Ovary (tissue), 9 donors: ENCODE data around the gene JPH3. TPM values are rescaled to one million over a fixed set of nuclear protein-coding genes. Genes with fewer than 3 reads are reported as not detected.
A peak's percentile ranks its signal among the peaks of the same experiment; 100 is the strongest.

Experiments used
- DNase-seq, 5 donors: peaks; one replicate each; pipeline ENCODE4 v3.0.0-alpha.2; 2019 to 2020
- H3K27ac ChIP-seq, 2 donors: fragments of 200-600 bp; one replicate each; pipeline versions ENCODE4 v1.5.1 to v1.8.0; 2019 to 2022
- H3K27me3 ChIP-seq: fragments of 200-600 bp; one replicate; pipeline ENCODE4 v1.8.0; 2022
- H3K36me3 ChIP-seq: fragments of 200-600 bp; sonication (generic); one replicate; pipeline ENCODE4 v1.5.1; 2019
- H3K4me1 ChIP-seq: one replicate; pipeline ENCODE4 v1.8.1; 2013; ENCODE audit warnings: mild to moderate bottlenecking, moderate library complexity; ENCODE audit not compliant: insufficient read depth
- H3K4me3 ChIP-seq: fragments of 200-600 bp; sonication (generic); one replicate; pipeline ENCODE4 v1.5.1; 2017
- H3K9me3 ChIP-seq, 2 donors: fragments of 200-600 bp in 1 of 2; sonication (generic) in 1 of 2; one replicate each; pipeline versions ENCODE4 v1.5.1 to v1.8.1; 2013 to 2019; ENCODE audit warnings: mild to moderate bottlenecking in 1 of 2, moderate library complexity in 1 of 2
- CTCF ChIP-seq, 3 donors: fragments of 450-650 bp in 2 of 3; fragments of 200-600 bp in 1 of 3; IDR thresholded peaks; one replicate each; pipeline versions ENCODE4 v1.5.1 to v1.8.0; 2016 to 2022; ENCODE audit warnings: antibody characterized with exemption in 3 of 3, mild to moderate bottlenecking in 1 of 3
- EP300 ChIP-seq: sonication (generic); formaldehyde crosslinking; IDR thresholded peaks from one replicate; pipeline ENCODE4 v1.6.1; 2017; ENCODE audit warnings: antibody characterized with exemption
- POLR2A ChIP-seq: fragments of 450-650 bp; IDR thresholded peaks from one replicate; pipeline ENCODE4 v1.6.1; 2017; ENCODE audit warnings: antibody characterized with exemption, mild to moderate bottlenecking, moderate library complexity
- WGBS, 3 donors: extraction: QIAGEN DNeasy Blood & Tissue Kit in 1 of 3; methylation state at CpG; one replicate each; pipeline versions ENCODE4 v1.1.5 to v1.1.7; 2013 to 2017; 5-methylcytosine and 5-hydroxymethylcytosine counted together
- intact Hi-C, 4 donors: fragments of 100-400 bp; cut with DNase I; formaldehyde crosslinking; loops; one replicate each; pipeline versions ENCODE4 v1.11.0 to v1.15.1; 2022 to 2023
- polyA plus RNA-seq, 2 donors: library from polyadenylated mRNA; stranded (reverse); fragments of 200-250 nt in 1 of 2; fragments of 350-450 nt in 1 of 2; fragmentation: Illumina TruSeq in 1 of 2; extraction: RNeasy Lipid Tissue Mini Kit (QIAGEN cat#74804) in 1 of 2; gene quantifications; one replicate each; pipeline ENCODE4 v1.2.3, GENCODE V29; 2013 to 2014
- total RNA-seq, 7 donors: library from RNA; depleted of rRNA in 2 of 7; stranded (reverse); fragments of >200 nt in 2 of 7; fragmentation: NEBNext Ultra II Directional in 3 of 7; extraction: Animal tissue kit (Norgen Biotek cat#: 25700) in 3 of 7; gene quantifications; one replicate each; pipeline versions ENCODE4 v1.1.0 to v1.2.4, GENCODE V29; 2016 to 2023
- donor health status: DM: no; HTN: no; CAD: no; lungs with moderate emphysema.
- donor health status: DM: no; HTN: no; CAD: no.
- donor health status: Bipolar disorder and iron deficiency.
- donor health status: DM: yes; HTN: yes; CAD: no.
- donor health status: DM: no; HTN: no; CAD: no.
- donor health status: DM: yes; HTN: yes; CAD: no.

JPH3 gene
- total and polyA plus RNA-seq, 9 donors = 0.11 to 0.62 (median 0.30) TPM; not detected in 3

GRCh38 chr16:87657621-87658192 lies 55.4 kb downstream of the JPH3 start:
- Histone ChIP-seq H3K27me3 (no peaks in the 10 kb centered on the region), H3K9me3 (peaks cover 0 to 7% of the 10 kb centered on the region in 2 donors), H3K4me1 (no peaks in the 10 kb centered on the region), H3K36me3 (no peaks in the 10 kb centered on the region), H3K27ac (no peak overlapping the region), H3K4me3 (no peak overlapping the region)
- 67 to 73% (median 72%) methylated on average over 7 of the region's 7 CpGs for WGBS, 3 donors
- intact Hi-C loops = no loop called here
- no peak for DNase-seq
- TF ChIP-seq POLR2A (no peak), CTCF (IDR thresholded peaks at IDR 0.05) (no peak), EP300 (no peak)

GRCh38 chr16:87658564-87659225 lies 56.4 kb downstream of the JPH3 start:
- no peaks in the 10 kb centered on the region for H3K4me1 ChIP-seq
- no peaks in the 10 kb centered on the region for H3K27me3 ChIP-seq
- peaks cover 0 to 7% of the 10 kb centered on the region in 2 donors for H3K9me3 ChIP-seq
- H3K4me3 ChIP-seq = no peak overlapping the region
- intact Hi-C loops = no loop called here
- H3K36me3 ChIP-seq = no peaks in the 10 kb centered on the region
- H3K27ac ChIP-seq = no peak overlapping the region
- WGBS, 3 donors = 34 to 45% (median 37%) methylated on average over 14 of the region's 14 CpGs
- DNase-seq = no peak
- TF ChIP-seq POLR2A = no peak

GRCh38 chr16:87661561-87661960 lies 59.3 kb downstream of the JPH3 start:
- Histone ChIP-seq H3K36me3 (no peaks in the 10 kb centered on the region), H3K27me3 (no peaks in the 10 kb centered on the region), H3K27ac (no peak overlapping the region), H3K9me3 (peaks cover 0 to 7% of the 10 kb centered on the region in 2 donors), H3K4me1 (no peaks in the 10 kb centered on the region), H3K4me3 (no peak overlapping the region)
- no peak for TF ChIP-seq CTCF (IDR thresholded peaks at IDR 0.05)
- TF ChIP-seq EP300 = no peak
- TF ChIP-seq POLR2A = no peak
- DNase-seq = peak in 2 of 5 donors; percentile 57 to 65
- intact Hi-C loops = no loop called here
- WGBS, 3 donors = 7 to 10% (median 9%) methylated on average over 16 of the region's 16 CpGs

GRCh38 chr16:87662254-87663204 lies 60.2 kb downstream of the JPH3 start:
- Histone ChIP-seq H3K27me3 (no peaks in the 10 kb centered on the region), H3K4me3 (no peak overlapping the region), H3K36me3 (no peaks in the 10 kb centered on the region), H3K9me3 (peaks cover 0 to 6% of the 10 kb centered on the region in 2 donors), H3K27ac (no peak overlapping the region), H3K4me1 (no peaks in the 10 kb centered on the region)
- no peak for TF ChIP-seq CTCF (IDR thresholded peaks at IDR 0.05)
- no peak for TF ChIP-seq EP300
- WGBS, 3 donors = 70 to 74% (median 74%) methylated on average over 24 to 25 of the region's 25 CpGs
- intact Hi-C loops = no loop called here
- DNase-seq = no peak
